Dorsolateral prefrontal cortex (tissue), 118 donors: ENCODE data around the gene NAXE. TPM values are rescaled to one million over a fixed set of nuclear protein-coding genes. Genes with fewer than 3 reads are reported as not detected.

Source experiments
- total RNA-seq, 120 experiments: library from RNA; stranded (reverse); gene quantifications; one replicate each; pipeline versions ENCODE4 v1.2.3 to v1.2.4, GENCODE V29; 2022

NAXE gene
- total RNA-seq, 120 experiments from 2014 or later: 61.2 to 124 (median 88.4) TPM

Other genes starting within 250 kb of the NAXE start
- under 1 TPM in 5 of 120 experiments, not detected in 115; 0.33 to 0.61 (median 0.44) TPM for gene RHBG, start 222.6 kb upstream of the NAXE start, total RNA-seq
- 100 to 1,000 TPM in 40 of 120 experiments, 10 to 100 TPM in 80; 63.8 to 123 (median 93.8) TPM for gene MEF2D, start 91.0 kb upstream of the NAXE start, total RNA-seq
- gene IQGAP3, start 19.2 kb upstream of the NAXE start, total RNA-seq: 1 to 10 TPM in 89 of 120 experiments, under 1 TPM in 31; 0.20 to 4.4 (median 1.4) TPM
- 1 to 10 TPM in 24 of 120 experiments, under 1 TPM in 50, not detected in 46; 0.25 to 2.5 (median 0.77) TPM for gene TTC24, start 12.1 kb upstream of the NAXE start, total RNA-seq
- 10 to 100 TPM; 15.8 to 40.9 (median 28.2) TPM for gene GPATCH4, start 9.7 kb downstream of the NAXE start, total RNA-seq
- 100 to 1,000 TPM in 85 of 120 experiments, 10 to 100 TPM in 35; 30.2 to 650 (median 143) TPM for gene HAPLN2, start 27.6 kb downstream of the NAXE start, total RNA-seq
- 100 to 1,000 TPM in 103 of 120 experiments, 10 to 100 TPM in 17; 56.3 to 240 (median 123) TPM for gene BCAN, start 50.3 kb downstream of the NAXE start, total RNA-seq
- 10 to 100 TPM in 116 of 120 experiments, 1 to 10 TPM in 4; 6.0 to 31.4 (median 15.6) TPM for gene NES, start 85.6 kb downstream of the NAXE start, total RNA-seq
- gene CRABP2, start 113.8 kb downstream of the NAXE start, total RNA-seq: 10 to 100 TPM in 47 of 120 experiments, 1 to 10 TPM in 73; 1.8 to 25.0 (median 9.2) TPM
- 10 to 100 TPM; 18.8 to 53.1 (median 32.3) TPM for gene METTL25B, start 136.7 kb downstream of the NAXE start, total RNA-seq
- gene ISG20L2, start 137.0 kb downstream of the NAXE start, total RNA-seq: 10 to 100 TPM; 16.3 to 48.9 (median 30.2) TPM
- gene MRPL24, start 149.3 kb downstream of the NAXE start, total RNA-seq: 10 to 100 TPM; 38.0 to 78.2 (median 53.2) TPM
- 100 to 1,000 TPM in 98 of 120 experiments, 10 to 100 TPM in 22; 83.7 to 170 (median 109) TPM for gene HDGF, start 159.9 kb downstream of the NAXE start, total RNA-seq
- gene PRCC, start 175.8 kb downstream of the NAXE start, total RNA-seq: 10 to 100 TPM; 46.7 to 90.4 (median 66.7) TPM
- gene SH2D2A, start 225.1 kb downstream of the NAXE start, total RNA-seq: 1 to 10 TPM in 28 of 120 experiments, under 1 TPM in 57, not detected in 35; 0.25 to 3.8 (median 0.84) TPM